NCI-H748 (cell line): Measurements from ENCODE around the gene CTNND2.

Experiments used
- DNase-seq: peaks from one replicate; lab custom pipeline; 2025; ENCODE audit not compliant: unreplicated experiment; lab: John Stamatoyannopoulos, UW

Gene CTNND2

GRCh38 chr5:10973316-10973715 lies 930.9 kb downstream of the CTNND2 start:
- peak; percentile 48 for DNase-seq

- peak; percentile 63 for DNase-seq
Measured at GRCh38 chr5:10969684-10970180, 934.5 kb downstream of the CTNND2 start.

GRCh38 chr5:10964806-10965205 lies 939.4 kb downstream of the CTNND2 start:
- DNase-seq, result no peak

GRCh38 chr5:10958728-10959127 lies 945.5 kb downstream of the CTNND2 start:
- DNase-seq, result no peak

- no peak for DNase-seq
Measured at GRCh38 chr5:10949856-10950630, 954.2 kb downstream of the CTNND2 start.

GRCh38 chr5:10946050-10946449 lies 958.2 kb downstream of the CTNND2 start:
- no peak for DNase-seq

- DNase-seq, result no peak
Measured at GRCh38 chr5:10941900-10942299, 962.3 kb downstream of the CTNND2 start.

GRCh38 chr5:10936081-10936855 lies 968.0 kb downstream of the CTNND2 start:
- no peak for DNase-seq

GRCh38 chr5:10935536-10935935 lies 968.7 kb downstream of the CTNND2 start:
- DNase-seq, result peak; percentile 77

GRCh38 chr5:10934783-10935355 lies 969.4 kb downstream of the CTNND2 start:
- peak; percentile 100 for DNase-seq

GRCh38 chr5:10933121-10933520 lies 971.1 kb downstream of the CTNND2 start:
- DNase-seq, result peak; percentile 90

GRCh38 chr5:10932426-10932825 lies 971.8 kb downstream of the CTNND2 start:
- peak; percentile 82 for DNase-seq

- no peak for DNase-seq
Measured at GRCh38 chr5:10927608-10928007, 976.6 kb downstream of the CTNND2 start.

GRCh38 chr5:10923310-10923709 lies 980.9 kb downstream of the CTNND2 start:
- no peak for DNase-seq
